Rectal smooth muscle tissue (tissue), 1 donor: ENCODE data around the gene PRF1.

Experiments used
- H3K27ac ChIP-seq: one replicate; pipeline ENCODE4 v1.7.0; 2013; ENCODE audit warnings: low read depth, low read length, inconsistent platforms
- H3K27me3 ChIP-seq: one replicate; pipeline ENCODE4 v1.7.0; 2013; ENCODE audit warnings: low read length; ENCODE audit not compliant: control insufficient read depth, insufficient read depth
- H3K36me3 ChIP-seq: one replicate; pipeline ENCODE4 v1.7.0; 2013; ENCODE audit warnings: low read length; ENCODE audit not compliant: control insufficient read depth, insufficient read depth
- H3K4me1 ChIP-seq: one replicate; pipeline ENCODE4 v1.7.0; 2013; ENCODE audit warnings: low read length; ENCODE audit not compliant: control insufficient read depth, insufficient read depth
- H3K4me3 ChIP-seq: one replicate; pipeline ENCODE4 v1.7.0; 2013; ENCODE audit warnings: low read length
- H3K9ac ChIP-seq: one replicate; pipeline ENCODE4 v1.7.0; 2013; ENCODE audit warnings: low read length

Gene PRF1

DNA sequence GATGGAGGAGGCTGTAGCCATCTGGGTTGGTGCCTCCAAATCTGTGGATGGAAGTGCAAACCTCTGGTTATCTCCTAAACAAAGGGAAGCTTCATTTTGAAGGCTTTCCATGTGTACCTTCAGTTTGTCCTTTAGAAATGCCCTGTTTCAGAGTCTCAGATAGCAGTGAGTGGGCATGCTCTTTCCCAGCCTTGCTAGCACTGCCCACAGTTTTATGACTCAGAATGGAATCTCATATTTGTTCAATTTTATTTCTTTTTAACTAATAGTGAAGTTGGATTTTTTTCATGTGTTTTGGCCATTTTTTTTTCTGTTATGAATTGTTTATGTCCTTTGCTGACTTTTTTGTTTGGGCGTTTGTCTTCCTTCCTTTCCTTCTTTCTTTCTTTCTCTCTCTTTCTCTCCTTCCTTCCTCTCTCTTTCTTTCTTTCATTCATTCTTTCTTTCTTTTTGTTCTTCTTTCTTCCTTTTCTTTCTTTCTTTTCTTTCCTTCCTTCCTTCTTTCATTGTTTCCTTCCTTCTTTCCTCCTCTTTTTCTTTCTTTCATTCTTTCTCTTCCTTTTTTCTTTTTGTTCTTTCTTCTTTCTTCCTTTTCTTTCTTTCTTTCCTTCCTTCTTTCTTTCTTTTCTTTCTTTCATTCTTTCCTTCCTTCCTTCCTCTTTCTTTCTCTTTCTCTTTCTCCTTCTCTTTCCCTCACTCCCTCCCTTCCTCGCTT lies 25.6 kb downstream of the PRF1 start:
- H3K9ac ChIP-seq: no peak overlapping the region
- peaks cover 10% of the 10 kb centered on the region for H3K4me1 ChIP-seq
- no peaks in the 10 kb centered on the region for H3K36me3 ChIP-seq
- no peaks in the 10 kb centered on the region for H3K27me3 ChIP-seq
- H3K4me3 ChIP-seq: no peak overlapping the region
- H3K27ac ChIP-seq: no peak overlapping the region

DNA sequence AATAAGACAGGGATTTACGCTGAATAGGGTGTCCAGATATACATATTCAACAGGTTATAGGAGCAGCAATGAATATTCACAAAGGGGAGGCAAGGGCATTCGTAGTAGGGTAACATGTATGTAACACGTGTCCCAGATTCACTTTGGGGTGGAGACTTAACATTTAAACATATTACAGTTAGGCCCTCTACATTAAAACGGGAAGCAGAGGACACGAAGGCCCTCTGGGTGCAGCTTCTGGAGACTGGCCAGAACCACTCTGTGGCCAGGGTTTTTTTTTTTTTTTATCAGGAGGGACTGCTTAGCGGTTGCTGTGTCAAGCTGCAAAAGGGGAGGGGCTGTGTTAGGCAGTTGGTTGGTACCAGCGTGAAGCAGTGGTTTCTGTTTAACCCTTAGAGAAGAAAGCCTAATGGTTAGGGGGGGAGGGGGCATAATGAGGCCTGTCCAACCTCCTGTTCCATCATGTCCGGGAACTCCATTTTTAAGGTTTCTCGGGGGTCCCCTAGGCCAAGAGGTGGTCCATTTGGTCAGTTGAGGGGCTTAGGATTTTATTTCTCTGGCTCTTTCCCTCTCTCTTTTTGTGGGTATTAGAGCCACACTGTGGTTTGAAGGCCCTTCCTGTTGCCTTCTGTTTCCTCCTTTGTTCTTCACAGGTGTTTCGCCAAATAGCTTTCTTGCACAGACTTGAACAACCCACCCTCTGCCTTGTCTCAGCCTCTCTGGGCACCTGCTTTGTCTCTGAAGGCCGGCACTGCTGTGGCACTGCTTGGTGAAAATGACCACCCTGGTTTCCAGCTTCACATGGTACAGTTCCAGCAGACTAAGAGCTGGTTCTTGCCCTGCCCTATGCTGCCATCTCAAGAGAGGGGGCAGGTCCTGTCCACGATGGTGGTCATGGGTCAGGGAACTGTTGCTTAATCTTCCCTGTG lies 26.4 kb downstream of the PRF1 start:
- Histone ChIP-seq H3K27me3 (no peaks in the 10 kb centered on the region), H3K27ac (no peak overlapping the region), H3K36me3 (no peaks in the 10 kb centered on the region), H3K4me3 (no peak overlapping the region), H3K9ac (no peak overlapping the region), H3K4me1 (peaks cover 10% of the 10 kb centered on the region)

DNA sequence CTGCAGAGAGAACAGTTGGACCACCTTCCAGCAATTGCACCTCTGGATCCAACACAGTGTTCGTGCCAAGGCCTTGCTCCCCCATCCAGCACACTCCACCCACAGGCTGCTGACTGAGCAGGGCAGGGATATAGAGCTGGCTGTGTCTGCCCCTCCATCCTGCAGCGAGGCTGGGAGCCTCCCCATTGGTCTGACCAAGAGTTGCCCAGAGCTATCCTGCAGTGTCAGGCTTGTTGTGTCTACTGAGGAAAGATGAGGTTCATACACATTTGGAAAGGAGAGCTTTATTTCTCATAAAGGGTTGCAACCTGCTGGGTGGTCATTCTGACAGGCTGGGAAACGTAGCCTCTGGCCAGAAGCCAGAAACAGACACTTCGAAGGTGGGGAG lies 27.1 kb downstream of the PRF1 start:
- no peaks in the 10 kb centered on the region for H3K27me3 ChIP-seq
- no peak overlapping the region for H3K9ac ChIP-seq
- H3K27ac ChIP-seq: no peak overlapping the region
- peaks cover 10% of the 10 kb centered on the region for H3K4me1 ChIP-seq
- H3K4me3 ChIP-seq: no peak overlapping the region
- no peaks in the 10 kb centered on the region for H3K36me3 ChIP-seq

DNA sequence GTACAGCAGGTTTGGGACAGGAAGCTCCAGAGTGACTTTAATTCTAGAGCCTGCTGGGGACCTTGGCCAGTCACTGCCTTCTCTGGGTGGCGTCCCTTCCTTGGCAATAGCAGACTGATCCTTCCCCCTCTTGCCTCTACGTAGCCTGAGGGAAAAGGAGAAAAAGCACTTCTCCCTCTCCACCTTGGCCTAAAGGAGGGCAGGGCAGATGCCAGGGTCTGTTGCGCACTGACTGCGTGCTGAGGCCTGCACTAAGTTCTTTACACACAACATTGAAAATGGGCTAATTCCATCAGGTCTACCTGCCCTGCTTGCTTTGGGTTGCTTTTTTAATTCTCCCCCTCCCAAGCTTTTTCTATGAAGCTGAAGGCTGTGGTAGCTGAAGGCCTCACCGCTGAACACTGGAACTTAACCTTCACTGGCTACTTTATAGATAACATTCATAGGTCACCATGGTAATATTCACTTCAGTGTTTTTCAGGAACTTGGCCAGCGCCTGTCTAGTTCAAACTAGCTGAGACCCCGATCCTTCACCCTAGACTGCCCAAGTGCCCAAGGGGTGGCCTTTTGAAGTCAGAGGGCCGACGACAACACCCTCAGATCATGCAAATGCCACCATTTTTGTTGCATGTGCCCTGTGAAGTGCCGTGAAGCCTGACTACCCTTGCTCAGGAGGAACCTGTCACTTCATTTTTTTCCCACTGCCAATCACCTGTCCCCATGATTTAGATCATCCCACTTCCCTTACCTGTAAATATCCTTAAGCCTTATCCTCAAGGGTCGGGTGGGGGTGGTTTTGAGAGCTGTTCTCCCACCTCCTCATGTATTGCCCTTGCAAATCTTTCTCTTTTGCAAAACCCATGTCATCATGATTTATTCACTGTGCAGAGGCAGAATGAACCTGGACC lies 28.7 kb downstream of the PRF1 start:
- no peaks in the 10 kb centered on the region for H3K36me3 ChIP-seq
- no peak overlapping the region for H3K9ac ChIP-seq
- no peak overlapping the region for H3K4me3 ChIP-seq
- H3K4me1 ChIP-seq: peaks cover 10% of the 10 kb centered on the region
- H3K27me3 ChIP-seq: no peaks in the 10 kb centered on the region
- H3K27ac ChIP-seq: no peak overlapping the region

DNA sequence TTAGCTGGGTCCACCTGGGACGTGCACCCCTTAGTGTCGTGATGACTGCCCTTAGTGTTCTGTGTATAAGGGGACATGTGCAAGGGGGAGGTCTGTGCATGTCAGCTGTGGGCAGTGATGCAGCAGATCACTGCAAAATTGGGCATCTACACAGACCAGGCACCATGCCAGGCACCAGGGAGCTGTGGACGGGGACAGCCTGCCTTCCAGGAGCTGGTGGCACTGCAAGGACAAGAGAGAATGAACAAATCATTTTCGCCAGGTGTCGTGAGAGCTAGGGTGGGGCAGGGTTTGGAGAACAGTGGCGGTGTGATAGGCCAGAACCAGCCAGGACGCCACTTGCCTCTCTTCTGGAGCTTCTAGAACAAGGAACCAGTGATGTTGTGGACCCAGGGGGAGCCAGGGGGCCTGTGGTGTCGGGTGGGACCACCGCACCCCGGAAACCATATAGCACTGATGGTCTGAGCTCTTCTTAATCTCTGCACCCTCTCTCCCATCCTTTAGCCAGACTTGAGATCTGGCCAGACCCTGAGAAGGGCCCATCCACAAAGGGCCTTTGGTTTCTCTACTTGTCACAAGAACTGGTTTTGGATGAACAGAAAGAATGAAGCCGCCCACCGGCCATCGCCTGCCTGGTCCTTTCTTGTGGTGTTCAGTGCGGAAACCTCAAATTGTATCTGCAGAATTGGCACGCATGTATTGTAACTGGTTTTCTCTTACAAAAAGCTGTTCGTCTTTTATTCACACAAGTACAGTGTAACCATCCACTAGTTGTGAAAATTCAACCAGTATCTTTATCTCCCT lies 30.7 kb downstream of the PRF1 start:
- Histone ChIP-seq H3K27me3 (no peaks in the 10 kb centered on the region), H3K4me1 (peaks cover 10% of the 10 kb centered on the region), H3K4me3 (no peak overlapping the region), H3K36me3 (peaks cover 4% of the 10 kb centered on the region), H3K9ac (no peak overlapping the region), H3K27ac (no peak overlapping the region)

DNA sequence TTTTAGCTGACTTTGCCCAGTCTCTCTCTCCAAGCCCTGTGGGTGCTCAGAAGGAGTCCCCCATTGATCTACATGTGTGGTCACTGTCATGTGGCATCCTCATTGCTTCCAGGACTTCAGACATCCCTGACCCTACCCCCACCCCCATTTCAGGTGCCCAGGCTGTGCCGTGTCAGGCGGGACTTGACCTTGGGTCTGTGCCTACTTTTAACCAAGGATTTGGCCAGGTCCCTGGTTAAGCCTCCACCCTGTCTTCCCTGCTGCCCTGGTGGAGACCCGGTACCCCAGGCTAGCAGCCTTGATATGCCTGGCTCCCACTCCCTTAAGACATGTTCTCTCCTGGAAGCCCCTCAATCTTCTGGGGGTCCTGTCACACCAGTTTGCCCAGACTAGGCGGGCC lies 31.3 kb downstream of the PRF1 start:
- H3K27me3 ChIP-seq: no peaks in the 10 kb centered on the region
- H3K36me3 ChIP-seq: peaks cover 4% of the 10 kb centered on the region
- peaks cover 7% of the 10 kb centered on the region for H3K4me1 ChIP-seq
- no peak overlapping the region for H3K9ac ChIP-seq
- H3K27ac ChIP-seq: no peak overlapping the region
- no peak overlapping the region for H3K4me3 ChIP-seq

DNA sequence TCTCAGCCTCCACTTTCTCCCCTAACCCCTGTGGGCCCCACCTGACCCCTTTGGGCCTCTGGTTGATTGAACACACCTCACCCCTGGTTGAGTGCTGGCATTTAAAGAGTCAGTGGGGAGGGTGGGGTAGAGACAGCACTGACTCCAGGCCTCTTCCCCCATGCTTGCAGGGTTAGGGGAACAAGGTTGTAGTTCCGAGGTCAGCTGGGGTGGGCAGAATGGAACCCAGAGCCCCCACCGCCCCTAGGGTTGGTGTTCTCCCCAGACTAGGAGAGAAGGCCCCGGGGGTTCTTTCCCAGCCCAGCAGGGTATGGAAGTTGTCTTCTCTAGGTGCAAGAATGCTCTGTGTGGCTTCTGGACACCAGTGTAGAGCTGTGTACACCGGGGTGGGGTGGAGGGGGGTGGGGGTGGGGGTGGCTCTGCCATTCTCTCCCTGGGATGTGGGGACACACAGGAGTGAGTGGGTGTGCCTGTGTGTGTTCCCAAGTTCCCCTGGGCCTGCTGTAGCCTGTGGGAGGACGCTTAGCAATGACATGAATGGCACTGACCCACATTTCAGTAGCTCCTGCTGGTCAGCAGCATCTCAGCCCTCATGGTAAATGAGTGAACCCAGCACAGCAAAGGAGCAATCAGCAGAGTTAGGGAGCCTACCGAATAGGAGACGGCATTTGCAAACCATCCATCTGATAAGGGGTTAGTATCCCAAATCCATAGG lies 33.6 kb downstream of the PRF1 start:
- no peak overlapping the region for H3K9ac ChIP-seq
- peaks cover 4% of the 10 kb centered on the region for H3K36me3 ChIP-seq
- no peaks in the 10 kb centered on the region for H3K27me3 ChIP-seq
- no peaks in the 10 kb centered on the region for H3K4me1 ChIP-seq
- H3K4me3 ChIP-seq: no peak overlapping the region
- H3K27ac ChIP-seq: no peak overlapping the region

DNA sequence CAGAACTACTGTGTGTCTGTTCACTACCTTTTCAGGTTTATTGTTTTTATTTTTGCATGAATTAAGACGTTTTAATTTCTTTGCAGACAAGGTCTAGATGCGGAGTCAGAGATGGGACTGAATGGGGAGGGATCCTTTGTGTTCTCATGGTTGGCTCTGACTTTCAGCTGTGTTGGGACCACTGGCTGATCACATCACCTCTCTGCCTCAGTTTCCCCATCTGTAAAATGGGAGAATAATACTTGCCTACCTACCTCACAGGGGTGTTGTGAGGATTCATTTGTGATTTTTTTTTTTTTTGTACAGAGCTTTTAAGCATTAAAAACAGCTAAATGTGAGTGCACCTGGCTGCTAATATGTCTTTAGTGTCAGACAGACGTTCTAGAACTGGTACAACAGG lies 34.4 kb downstream of the PRF1 start:
- peaks cover 4% of the 10 kb centered on the region for H3K36me3 ChIP-seq
- no peak overlapping the region for H3K9ac ChIP-seq
- H3K27ac ChIP-seq: no peak overlapping the region
- no peak overlapping the region for H3K4me3 ChIP-seq
- no peaks in the 10 kb centered on the region for H3K4me1 ChIP-seq
- no peaks in the 10 kb centered on the region for H3K27me3 ChIP-seq

DNA sequence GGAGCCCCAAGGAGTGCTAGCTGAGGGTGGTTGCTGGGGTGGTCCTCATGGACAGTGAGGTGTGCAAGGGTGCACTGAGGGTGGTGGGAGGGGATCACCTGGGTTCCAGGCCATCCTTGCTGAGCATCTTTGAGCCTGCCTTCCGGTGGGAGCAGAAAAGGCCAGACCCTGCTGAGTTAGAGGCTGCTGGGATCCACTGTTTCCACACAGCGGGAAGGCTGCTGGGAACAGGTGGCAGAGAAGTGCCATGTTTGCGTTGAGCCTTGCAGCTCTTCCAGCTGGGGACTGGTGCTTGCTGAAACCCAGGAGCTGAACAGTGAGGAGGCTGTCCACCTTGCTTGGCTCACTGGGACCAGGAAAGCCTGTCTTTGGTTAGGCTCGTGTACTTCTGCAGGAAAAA lies 34.9 kb downstream of the PRF1 start:
- Histone ChIP-seq H3K27me3 (no peaks in the 10 kb centered on the region), H3K4me3 (no peak overlapping the region), H3K9ac (no peak overlapping the region), H3K4me1 (no peaks in the 10 kb centered on the region), H3K36me3 (peaks cover 4% of the 10 kb centered on the region), H3K27ac (no peak overlapping the region)

DNA sequence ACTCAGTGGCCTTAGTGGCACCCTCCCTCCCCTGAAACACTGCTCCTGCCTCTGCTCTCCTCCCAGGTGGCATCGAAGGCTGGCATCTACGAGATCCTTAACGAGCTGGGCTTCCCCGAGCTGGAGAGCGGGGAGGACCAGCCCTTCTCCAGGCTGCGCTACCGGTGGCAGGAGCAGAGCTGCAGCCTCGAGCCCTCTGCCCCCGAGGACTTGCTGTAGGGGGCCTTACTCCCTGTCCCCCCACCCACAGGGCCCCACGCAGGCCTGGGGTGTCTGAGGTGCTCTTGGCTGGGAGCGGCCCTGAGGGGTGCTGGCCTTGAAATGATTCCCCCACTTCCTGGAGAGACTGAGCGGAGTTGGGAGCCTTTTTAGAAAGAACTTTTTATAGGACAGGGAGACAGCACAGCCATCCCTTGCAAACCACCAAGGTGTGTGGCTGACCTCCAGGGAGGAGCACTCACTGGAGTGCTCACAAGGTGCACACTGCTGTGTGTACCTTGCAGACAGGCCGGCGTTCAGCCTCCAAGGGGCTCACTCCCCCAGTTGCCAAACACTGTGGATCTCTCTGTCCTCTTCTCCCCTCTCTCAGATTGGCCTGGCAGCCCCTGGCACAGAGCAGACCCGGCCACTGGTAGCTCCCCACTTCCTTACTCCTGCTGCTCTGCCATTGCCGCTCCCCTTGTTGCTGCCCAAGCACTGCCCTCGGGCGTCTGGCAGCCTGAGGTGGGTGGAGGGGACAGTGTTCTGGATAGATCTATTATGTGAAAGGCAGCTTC lies 35.8 kb downstream of the PRF1 start:
- Histone ChIP-seq H3K9ac (no peak overlapping the region), H3K27ac (no peak overlapping the region), H3K36me3 (peaks cover 4% of the 10 kb centered on the region), H3K4me1 (no peaks in the 10 kb centered on the region), H3K4me3 (no peak overlapping the region), H3K27me3 (no peaks in the 10 kb centered on the region)
